Left colon (tissue), 2 donors: Measurements from ENCODE around the gene HELZ. TPM values are rescaled to one million over a fixed set of nuclear protein-coding genes. Genes with fewer than 3 reads are reported as not detected.
A peak's percentile ranks its signal among the peaks of the same experiment; 100 is the strongest.

Experiments used
- ATAC-seq: fragments of 200-7000 bp; cut with Tn5 transposase; one replicate; pipeline ENCODE4 v1.9.1; 2020; ENCODE audit warnings: mild to moderate bottlenecking, moderate library complexity
- DNase-seq, 2 donors: peaks; one replicate each; pipeline ENCODE4 v3.0.0-alpha.2; 2020
- intact Hi-C, 2 donors: fragments of 100-400 bp; cut with DNase I in 1 of 2; cut with micrococcal nuclease in 1 of 2; formaldehyde crosslinking; loops; one replicate each; pipeline versions ENCODE4 v1.11.2 to v1.14.0; 2022; cut with DNase I, micrococcal nuclease
- total RNA-seq, 2 donors: library from RNA; stranded (reverse); fragmentation: NEBNext Ultra II Directional; extraction: Animal tissue kit (Norgen Biotek cat#: 25700); gene quantifications; one replicate each; pipeline ENCODE4 v1.2.1, GENCODE V29; 2021
- donor health status: DM: no; HTN: no; CAD: no.
- donor health status: DM: yes; HTN: yes; CAD: no.

Gene HELZ
- total RNA-seq, 2 donors from 2014 or later = 43.7 to 51.5 TPM

DNA sequence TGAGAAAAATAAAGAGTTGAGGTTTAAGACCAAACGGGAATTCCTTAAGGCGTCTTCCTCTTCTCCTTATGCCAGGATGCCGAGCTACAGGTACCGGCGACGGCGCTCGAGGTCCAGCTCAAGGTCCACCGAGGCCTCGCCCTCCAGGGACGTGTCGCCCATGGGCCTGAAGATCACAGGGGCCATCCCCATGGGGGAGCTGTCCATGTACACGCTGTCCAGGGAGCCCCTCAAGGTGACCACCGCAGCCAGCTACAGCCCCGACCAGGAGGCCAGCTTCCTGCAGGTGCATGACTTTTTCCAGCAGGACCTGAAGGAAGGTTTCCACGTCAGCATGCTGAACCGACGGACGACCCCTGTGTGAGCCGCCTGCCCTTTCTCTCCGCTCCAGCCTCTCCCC, 214.4 kb downstream of the HELZ start:
- DNase-seq = no peak
- ATAC-seq = no peak
- intact Hi-C loops = no loop called here

DNA sequence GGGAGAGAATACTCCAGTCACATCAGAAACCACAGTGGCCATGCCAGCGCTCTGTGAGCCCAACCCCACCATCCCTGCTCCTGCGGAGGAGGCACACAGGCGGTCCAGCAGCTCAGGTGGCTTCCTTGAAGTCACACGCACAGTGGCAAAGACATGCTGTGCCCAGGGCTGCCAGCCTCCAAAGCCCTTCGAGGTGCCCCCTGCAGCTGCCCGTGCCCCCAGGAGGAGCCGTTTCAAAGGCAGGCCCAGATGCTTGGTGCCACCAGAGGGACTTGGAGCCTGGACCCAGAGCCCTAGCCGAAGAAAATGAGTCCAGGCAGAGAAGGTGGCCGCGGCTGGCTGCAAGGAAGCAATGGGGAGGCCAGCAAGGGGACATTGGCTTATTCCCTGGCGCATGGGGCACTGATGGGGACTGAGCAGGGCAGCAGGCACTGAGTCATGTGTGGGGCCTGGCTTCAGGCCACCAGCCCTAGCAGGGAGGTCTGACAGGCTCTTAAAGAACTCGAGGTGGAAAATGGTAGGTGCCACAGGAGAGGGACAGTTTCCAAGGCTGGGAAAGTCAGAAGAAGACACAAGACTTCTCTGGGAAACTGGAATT, 217.9 kb downstream of the HELZ start:
- ATAC-seq (no peak), DNase-seq (no peak)
- intact Hi-C loops = no loop called here

DNA sequence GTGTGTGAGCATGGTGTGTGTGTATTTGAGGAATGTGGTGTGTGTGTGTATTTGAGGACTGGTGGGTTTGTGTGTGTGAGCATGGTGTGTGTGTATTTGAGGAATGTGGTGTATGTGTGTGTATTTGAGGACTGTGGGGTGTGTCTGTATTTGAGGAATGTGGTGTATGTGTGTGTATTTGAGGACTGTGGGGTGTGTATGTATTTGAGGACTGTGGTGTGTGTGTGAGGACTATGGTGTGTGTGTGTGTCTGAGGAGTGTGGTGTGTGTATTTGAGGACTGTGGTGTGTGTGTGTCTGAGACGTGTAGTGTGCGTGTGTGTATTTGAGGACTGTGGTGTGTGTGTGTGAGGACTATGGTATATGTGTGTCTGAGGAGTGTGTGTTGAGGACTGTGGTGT, 218.7 kb downstream of the HELZ start:
- DNase-seq (no peak), ATAC-seq (no peak)

DNA sequence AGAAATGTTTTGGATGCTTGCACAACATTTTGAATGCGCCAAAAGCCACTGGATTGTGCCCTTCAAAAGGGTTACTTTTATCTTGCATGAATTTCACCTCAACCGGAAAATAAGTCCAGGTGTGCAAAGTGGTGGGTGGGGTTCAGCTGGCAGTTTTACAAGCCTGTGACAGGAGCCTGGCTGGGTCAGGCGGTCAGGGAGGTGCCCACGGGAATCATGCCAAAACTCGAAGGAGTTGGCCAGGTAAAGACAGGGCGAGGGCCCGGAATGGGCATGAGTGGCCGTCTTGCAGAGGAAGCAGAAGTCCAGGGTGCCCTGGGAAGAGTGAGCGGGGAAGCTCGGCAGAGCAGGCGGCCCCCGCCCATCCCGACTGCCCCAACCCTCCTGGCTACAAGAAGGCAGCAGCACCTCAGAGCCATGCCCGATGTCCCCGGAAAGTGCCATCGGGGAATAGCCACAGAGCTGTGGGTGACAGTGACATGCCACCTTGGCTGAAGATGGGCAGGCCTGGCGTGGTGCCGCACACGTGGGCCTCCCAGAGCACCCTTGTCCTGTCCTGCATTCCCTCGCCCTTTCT, 219.7 kb downstream of the HELZ start:
- intact Hi-C loops = no loop called here
- peak; percentile 95 for ATAC-seq
- peak; percentile 86 to 93 for DNase-seq

More for the DNA sequence above, 218.7 kb downstream of the HELZ start:
- intact Hi-C loops = no loop called here

DNA sequence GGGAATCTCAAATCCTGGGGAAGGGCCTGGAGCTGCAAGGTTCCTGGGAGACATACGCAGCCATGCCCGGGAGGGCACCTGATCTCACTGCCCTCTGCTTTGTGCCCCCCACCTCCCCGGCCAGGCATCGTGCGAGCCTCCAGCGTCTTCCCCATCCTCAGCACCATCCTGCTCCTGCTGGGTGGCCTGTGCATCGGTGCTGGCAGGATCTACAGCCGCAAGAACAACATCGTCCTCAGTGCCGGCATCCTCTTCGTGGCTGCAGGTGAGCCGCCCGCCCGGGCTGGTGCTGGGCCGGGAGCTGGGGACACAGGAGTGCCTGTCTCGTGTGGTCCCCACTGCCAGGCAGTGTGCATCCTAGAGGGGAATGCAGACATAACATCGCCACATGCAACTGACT, 220.3 kb downstream of the HELZ start:
- intact Hi-C loops = no loop called here
- ATAC-seq (peak; percentile 3), DNase-seq (no peak)

DNA sequence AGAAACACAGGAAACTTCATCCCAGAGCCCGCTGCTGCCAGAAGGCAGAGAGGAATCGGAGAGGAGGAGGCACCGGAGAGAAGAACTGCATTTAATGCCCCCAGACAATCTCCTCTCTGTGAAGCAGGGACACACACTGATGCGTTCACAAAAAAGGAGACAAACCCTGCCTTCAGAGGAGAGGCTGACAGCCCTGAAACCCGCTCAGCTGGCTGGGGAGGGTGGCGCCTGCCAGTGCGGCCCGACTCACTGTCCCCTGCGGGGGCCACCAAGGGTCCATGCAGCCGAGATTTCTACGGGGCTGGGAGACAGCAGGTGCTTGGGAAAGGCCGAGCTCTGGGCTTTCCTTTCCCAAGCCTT, 222.6 kb downstream of the HELZ start:
- no peak for ATAC-seq
- DNase-seq = no peak
- intact Hi-C loops = no loop called here

DNA sequence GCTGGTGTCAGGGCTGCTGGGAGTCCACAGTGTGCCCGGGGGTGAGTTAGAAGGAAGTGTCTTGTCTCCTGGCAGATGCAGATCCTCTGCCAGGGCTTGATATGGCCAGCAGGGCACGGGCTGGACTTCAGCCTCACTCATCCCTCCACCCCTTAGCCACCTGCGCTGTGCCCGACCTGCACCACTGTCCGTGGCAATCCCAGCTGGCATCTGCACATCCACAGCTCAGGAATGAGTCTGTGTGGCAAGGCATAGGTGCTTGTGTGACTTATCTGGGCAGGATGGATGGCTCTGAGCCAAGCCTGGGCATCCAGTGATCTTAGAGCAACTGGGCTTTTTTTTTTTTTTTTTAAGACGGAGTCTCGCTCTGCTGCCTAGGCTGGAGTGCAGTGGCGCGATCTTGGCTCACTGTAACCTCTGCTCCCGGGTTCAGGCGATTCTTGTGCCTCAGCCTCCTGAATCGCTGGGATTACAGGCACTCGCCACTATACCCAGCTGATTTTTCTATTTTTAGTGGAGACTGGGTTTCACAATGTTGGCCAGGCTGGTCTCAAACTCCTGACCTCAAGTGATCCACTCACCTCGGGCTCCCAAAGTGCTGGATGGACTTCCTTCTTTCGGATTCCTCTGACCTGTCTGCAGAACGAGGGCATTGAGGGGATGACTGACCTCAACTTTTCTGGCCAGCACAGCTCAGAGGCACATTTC, 223.1 kb downstream of the HELZ start:
- intact Hi-C loops = no loop called here
- DNase-seq (no peak), ATAC-seq (peak; percentile 21)

DNA sequence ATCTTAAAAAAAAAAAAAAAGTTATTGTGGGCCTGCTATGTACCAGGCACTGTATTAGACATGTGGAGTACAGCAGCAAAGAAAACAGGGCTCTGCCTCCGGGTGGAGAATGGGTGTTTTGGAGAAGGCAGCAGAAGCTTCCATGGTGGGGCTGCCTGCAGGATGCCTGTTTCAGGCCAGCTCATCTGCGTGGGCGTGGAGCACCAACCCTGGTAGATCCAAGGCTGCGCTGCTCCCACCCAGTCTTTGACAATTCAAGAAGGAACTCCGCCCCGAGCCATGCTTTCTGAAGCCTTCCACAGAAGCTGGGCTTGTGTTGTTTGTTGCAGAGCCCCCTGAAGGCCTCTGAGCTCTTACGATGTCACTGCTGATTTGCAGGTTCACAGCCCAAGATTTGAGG, 223.8 kb downstream of the HELZ start:
- DNase-seq = no peak
- ATAC-seq = no peak
- intact Hi-C loops = no loop called here

Other genes starting within 250 kb of the HELZ start
- gene CACNG1, start 200.6 kb downstream of the HELZ start, total RNA-seq = not detected
- 10 to 100 TPM; 36.9 to 40.2 TPM for gene PSMD12, start 121.4 kb upstream of the HELZ start, total RNA-seq
- 10 to 100 TPM; 13.7 to 15.6 TPM for gene PITPNC1, start 132.1 kb upstream of the HELZ start, total RNA-seq